WTC11 (cell line): ENCODE data around the gene LAMA5.

ENCODE experiments used
- CTCF ChIP-seq: fragments of 200-600 bp; IDR thresholded peaks from 2 replicates; pipeline ENCODE4 v1.8.0; 2022; ENCODE audit warnings: antibody characterized with exemption
- TCF7 ChIP-seq: sonication (generic); formaldehyde crosslinking; IDR thresholded peaks from 2 replicates; pipeline ENCODE4 v1.8.0; 2022; ENCODE audit warnings: mild to moderate bottlenecking, low read depth, missing genetic modification reagents, moderate library complexity

- no peak for TF ChIP-seq CTCF
- no peak for TF ChIP-seq TCF7 (CRISPR knock-in tag)
Measured at GRCh38 chr20:62376112-62377063, 9.3 kb upstream of the LAMA5 start.
